ENCODE data around the gene FAAP20. TPM values are rescaled to one million over a fixed set of nuclear protein-coding genes. Genes with fewer than 3 reads are reported as not detected.
A peak's percentile ranks its signal among the peaks of the same experiment; 100 is the strongest.

The FAAP20 gene
- total RNA-seq, 1 experiment from 2014 or later: 119 TPM

DNA sequence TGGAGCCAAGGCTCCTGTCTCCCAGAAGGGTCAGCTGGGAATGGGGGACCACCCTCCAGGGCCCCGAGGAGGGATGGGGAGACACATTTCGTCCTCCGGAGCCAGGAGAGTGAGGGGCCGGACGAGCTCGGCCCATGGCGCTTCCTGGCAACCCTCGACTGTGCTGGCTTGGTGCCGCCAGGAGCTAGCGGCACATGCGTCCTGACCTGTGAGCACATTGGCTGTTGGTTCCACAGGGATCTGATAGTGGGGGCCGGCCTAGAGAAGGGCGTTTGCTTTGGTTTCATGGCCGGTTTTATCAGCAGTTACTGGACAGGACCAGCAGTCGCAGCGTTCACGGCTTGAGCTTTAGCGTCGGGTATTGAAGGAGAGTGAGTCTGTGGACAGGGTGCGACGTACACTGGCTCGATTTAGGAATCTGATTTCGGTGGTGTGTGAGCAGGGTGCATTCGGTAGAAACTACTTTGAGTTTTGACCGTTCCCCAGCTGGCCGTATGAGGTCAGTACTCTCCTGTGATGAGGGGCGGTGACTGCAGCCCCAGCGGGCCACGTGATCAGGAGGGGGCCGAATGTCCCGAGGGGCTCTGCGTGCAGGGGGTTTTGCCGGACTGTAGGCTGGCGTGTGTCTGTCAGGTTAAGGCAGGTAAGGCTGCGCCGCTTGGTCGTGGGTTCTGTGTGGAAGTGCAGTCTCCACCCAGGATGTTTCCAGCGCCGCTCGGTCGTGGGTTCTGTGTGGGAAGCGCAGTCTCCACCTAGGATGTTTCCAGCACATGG lies 18.7 kb downstream of the FAAP20 start:
- no peak overlapping the region for H3K4ac ChIP-seq (ENCODE audit: low read depth, low read length)
- Mint-ChIP-seq H3K27me3 (ENCODE audit: low read depth) (no peaks in the 10 kb centered on the region), H3K9me3 (no peaks in the 10 kb centered on the region), H3K27ac (peak overlapping the region in 2 of 3 experiments; percentile 14 to 28; a peak in 3 of 7 replicates), H3K4me1 (peaks cover 2 to 8% of the 10 kb centered on the region in 2 experiments; a peak in 2 of 4 replicates), H3K36me3 (ENCODE audit: insufficient read depth in 1 of 3, low read depth in 3 of 3) (peaks cover 15 to 54% (median 49%) of the 10 kb centered on the region in 3 experiments; a peak in 6 of 7 replicates), H3K4me3 (no peak overlapping the region; a peak in 1 of 5 replicates)
- no peak overlapping the region for H4K5ac ChIP-seq (ENCODE audit: insufficient read length, low read depth, low read length)
- no peak for DNase-seq
- no peak overlapping the region for H2BK5ac ChIP-seq (ENCODE audit: insufficient read length, low read length)
- no peak overlapping the region for H4K8ac ChIP-seq (replicated peaks; ENCODE audit: insufficient read length, low read depth, low read length)
- no peak overlapping the region for H2AFZ ChIP-seq (ENCODE audit: low read length)
- no peaks in the 10 kb centered on the region for H4K20me1 ChIP-seq (ENCODE audit: control insufficient read depth, insufficient read depth, insufficient read length)
- no peak overlapping the region for H2BK20ac ChIP-seq (ENCODE audit: low read depth, low read length, poor library complexity, severe bottlenecking)
- H2BK120ac ChIP-seq (ENCODE audit: low read depth, low read length, poor library complexity, severe bottlenecking): no peak overlapping the region
- no peaks in the 10 kb centered on the region for H3K79me2 ChIP-seq (ENCODE audit: insufficient read depth, low read length)
- no peak overlapping the region for H3T11ph ChIP-seq (ENCODE audit: low read length)
- no peak overlapping the region for H3K18ac ChIP-seq (ENCODE audit: insufficient read length, low read depth, low read length)
- H2BK12ac ChIP-seq (ENCODE audit: insufficient read length, low read depth, low read length): no peak overlapping the region
- no peaks in the 10 kb centered on the region for H3K79me1 ChIP-seq (ENCODE audit: insufficient read depth, low read depth, low read length, poor library complexity, severe bottlenecking)
- H3K23ac ChIP-seq (ENCODE audit: insufficient read length, low read depth, low read length): no peak overlapping the region
- no peaks in the 10 kb centered on the region for H3K4me1 ChIP-seq (ENCODE audit: insufficient read depth, low read length)
- no peak overlapping the region for H3K4me2 ChIP-seq (ENCODE audit: insufficient read depth, insufficient read length, low read length)
- no peak overlapping the region for H3K14ac ChIP-seq (ENCODE audit: insufficient read depth, low read length)
- H2BK15ac ChIP-seq (ENCODE audit: low read depth, low read length): no peak overlapping the region
- H3K27me3 ChIP-seq (ENCODE audit: insufficient read depth, low read length): no peaks in the 10 kb centered on the region
- H3K27ac ChIP-seq (ENCODE audit: insufficient read length, low read depth, low read length): no peak overlapping the region
- no peak overlapping the region for H3K56ac ChIP-seq (ENCODE audit: insufficient read length, low read depth, low read length)
- H2AK5ac ChIP-seq (ENCODE audit: insufficient read length, low read length): no peak overlapping the region
- no peak overlapping the region for H4K91ac ChIP-seq (ENCODE audit: insufficient read length, low read depth, low read length)
- no peak overlapping the region for H3K9ac ChIP-seq (ENCODE audit: extremely low read depth, insufficient read length, low read length)
- WGBS (ENCODE audit: extremely low coverage, insufficient read length, low lambda C conversion rate): no CpG with 5 or more reads among the region's 42 CpGs
- TF ChIP-seq, protein P1, sequence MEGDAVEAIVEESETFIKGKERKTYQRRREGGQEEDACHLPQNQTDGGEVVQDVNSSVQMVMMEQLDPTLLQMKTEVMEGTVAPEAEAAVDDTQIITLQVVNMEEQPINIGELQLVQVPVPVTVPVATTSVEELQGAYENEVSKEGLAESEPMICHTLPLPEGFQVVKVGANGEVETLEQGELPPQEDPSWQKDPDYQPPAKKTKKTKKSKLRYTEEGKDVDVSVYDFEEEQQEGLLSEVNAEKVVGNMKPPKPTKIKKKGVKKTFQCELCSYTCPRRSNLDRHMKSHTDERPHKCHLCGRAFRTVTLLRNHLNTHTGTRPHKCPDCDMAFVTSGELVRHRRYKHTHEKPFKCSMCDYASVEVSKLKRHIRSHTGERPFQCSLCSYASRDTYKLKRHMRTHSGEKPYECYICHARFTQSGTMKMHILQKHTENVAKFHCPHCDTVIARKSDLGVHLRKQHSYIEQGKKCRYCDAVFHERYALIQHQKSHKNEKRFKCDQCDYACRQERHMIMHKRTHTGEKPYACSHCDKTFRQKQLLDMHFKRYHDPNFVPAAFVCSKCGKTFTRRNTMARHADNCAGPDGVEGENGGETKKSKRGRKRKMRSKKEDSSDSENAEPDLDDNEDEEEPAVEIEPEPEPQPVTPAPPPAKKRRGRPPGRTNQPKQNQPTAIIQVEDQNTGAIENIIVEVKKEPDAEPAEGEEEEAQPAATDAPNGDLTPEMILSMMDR (conservative IDR thresholded peaks at IDR 0.05): no peak
- H3K23me2 ChIP-seq (ENCODE audit: insufficient read length, low read depth, low read length, poor library complexity, severe bottlenecking): no peaks in the 10 kb centered on the region
- no peaks in the 10 kb centered on the region for H3K9me3 ChIP-seq (ENCODE audit: control insufficient read depth, low read depth, low read length)

All from H9 (cell line).